Central memory CD8-positive, alpha-beta T cell (primary cell): Measurements from ENCODE around the gene HLCS.
A peak's percentile ranks its signal among the peaks of the same experiment; 100 is the strongest.
"Not testable (repeated sequence)": the region's sequence is repeated elsewhere in the genome, so short reads cannot be mapped to it uniquely, and the experiment has no call there.

Experiments used
- ATAC-seq: fragments of 150-1000 bp; cut with Tn5 transposase; replicated peaks from 2 replicates; pipeline ENCODE4 v1.10.0; 2022; ENCODE audit warnings: mild to moderate bottlenecking, moderate FRiP score, moderate number of reproducible peaks; ENCODE audit not compliant: poor library complexity, severe bottlenecking; ENCODE audit errors: extremely low read depth
- DNase-seq, 2 donors: peaks; one replicate each; pipeline ENCODE4 v3.0.0; 2021; ENCODE audit warnings: low spot score in 2 of 2
- H3K27ac Mint-ChIP-seq: one replicate; pipeline ENCODE4 v1.8.0; 2022; ENCODE audit warnings: low read depth, mild to moderate bottlenecking, moderate library complexity, mixed read lengths
- H3K27me3 Mint-ChIP-seq: one replicate; pipeline ENCODE4 v1.8.0; 2022; ENCODE audit warnings: mixed read lengths
- H3K36me3 Mint-ChIP-seq: one replicate; pipeline ENCODE4 v1.8.0; 2022; ENCODE audit warnings: mild to moderate bottlenecking, moderate library complexity, mixed read lengths; ENCODE audit not compliant: insufficient read depth
- H3K4me1 Mint-ChIP-seq: one replicate; pipeline ENCODE4 v1.8.0; 2022; ENCODE audit warnings: mixed read lengths
- H3K4me3 Mint-ChIP-seq: one replicate; pipeline ENCODE4 v1.8.0; 2022; ENCODE audit warnings: mild to moderate bottlenecking, moderate library complexity, mixed read lengths
- H3K9me3 Mint-ChIP-seq: one replicate; pipeline ENCODE4 v1.8.0; 2022; ENCODE audit warnings: mixed read lengths

HLCS gene

GRCh38 chr21:36966066-36966820 is at the start of gene HLCS:
Gene HLCS, minus strand, starts transcription at chr21:36966669. Its CDS starts 31 bp downstream, at chr21:36966638.
- peak; percentile 47 to 57 for DNase-seq
- no peaks in the 10 kb centered on the region for H3K27me3 Mint-ChIP-seq
- peak within 1 kb of the TSS; percentile 94 for H3K27ac Mint-ChIP-seq
- peak; percentile 91 for ATAC-seq
- peaks cover 4% of the 10 kb centered on the region for H3K36me3 Mint-ChIP-seq
- no peaks in the 10 kb centered on the region for H3K9me3 Mint-ChIP-seq
- H3K4me1 Mint-ChIP-seq, result peaks cover 13% of the 10 kb centered on the region
- peak within 1 kb of the TSS; percentile 85 for H3K4me3 Mint-ChIP-seq

- peak; percentile 83 for ATAC-seq
- Mint-ChIP-seq H3K36me3 (no peaks in the 10 kb centered on the region), H3K4me3 (peak overlapping the region; percentile 44), H3K4me1 (peaks cover 5% of the 10 kb centered on the region), H3K27me3 (peaks cover 44% of the 10 kb centered on the region), H3K9me3 (no peaks in the 10 kb centered on the region), H3K27ac (no peak overlapping the region)
- DNase-seq, result peak; percentile 53 to 70
Measured at GRCh38 chr21:37009740-37010341, 43.4 kb upstream of the HLCS start.

- Mint-ChIP-seq H3K36me3 (no peaks in the 10 kb centered on the region), H3K27me3 (peaks cover 34% of the 10 kb centered on the region), H3K4me1 (peaks cover 5% of the 10 kb centered on the region), H3K4me3 (no peak overlapping the region), H3K9me3 (no peaks in the 10 kb centered on the region), H3K27ac (no peak overlapping the region)
- no peak for ATAC-seq
- no peak for DNase-seq
Measured at GRCh38 chr21:37008724-37009123, 42.3 kb upstream of the HLCS start.

- H3K36me3 Mint-ChIP-seq, result no peaks in the 10 kb centered on the region
- no peak for DNase-seq
- peak within 1 kb of the TSS; percentile 59 for H3K4me3 Mint-ChIP-seq
- H3K27ac Mint-ChIP-seq, result no peak within 1 kb of the TSS
- peaks cover 5% of the 10 kb centered on the region for H3K4me1 Mint-ChIP-seq
- no peaks in the 10 kb centered on the region for H3K9me3 Mint-ChIP-seq
- H3K27me3 Mint-ChIP-seq, result peaks cover 17% of the 10 kb centered on the region
- no peak for ATAC-seq
Measured at GRCh38 chr21:37006486-37007291, 40.2 kb upstream of the HLCS start, which contains the start of gene RIPPLY3. Gene RIPPLY3, plus strand, starts transcription at chr21:37006702. Its CDS starts 71 bp downstream, at chr21:37006773.

GRCh38 chr21:37005548-37006485 is 39.3 kb upstream of the HLCS start:
- DNase-seq, result no peak
- ATAC-seq, result no peak
- no peaks in the 10 kb centered on the region for H3K36me3 Mint-ChIP-seq
- peaks cover 5% of the 10 kb centered on the region for H3K4me1 Mint-ChIP-seq
- H3K9me3 Mint-ChIP-seq, result no peaks in the 10 kb centered on the region
- H3K27ac Mint-ChIP-seq, result no peak overlapping the region
- peaks cover 16% of the 10 kb centered on the region for H3K27me3 Mint-ChIP-seq
- peak overlapping the region; percentile 59 for H3K4me3 Mint-ChIP-seq

- ATAC-seq, DNase-seq, H3K27me3 Mint-ChIP-seq, H3K4me1 Mint-ChIP-seq, H3K4me3 Mint-ChIP-seq, H3K36me3 Mint-ChIP-seq, H3K9me3 Mint-ChIP-seq, H3K27ac Mint-ChIP-seq: not testable (repeated sequence)
Measured at GRCh38 chr21:37003917-37004316, 37.4 kb upstream of the HLCS start.

- not testable (repeated sequence) for ATAC-seq, H3K4me1 Mint-ChIP-seq, H3K9me3 Mint-ChIP-seq, H3K27me3 Mint-ChIP-seq, DNase-seq, H3K27ac Mint-ChIP-seq, H3K4me3 Mint-ChIP-seq, H3K36me3 Mint-ChIP-seq
Measured at GRCh38 chr21:37002851-37003250, 36.4 kb upstream of the HLCS start.

- Mint-ChIP-seq H3K4me3 (no peak overlapping the region), H3K36me3 (no peaks in the 10 kb centered on the region), H3K27ac (no peak overlapping the region), H3K27me3 (no peaks in the 10 kb centered on the region), H3K9me3 (no peaks in the 10 kb centered on the region), H3K4me1 (no peaks in the 10 kb centered on the region)
- ATAC-seq (no peak), DNase-seq (no peak)
Measured at GRCh38 chr21:37001441-37001840, 35.0 kb upstream of the HLCS start.

GRCh38 chr21:37000381-37000780 is 33.9 kb upstream of the HLCS start:
- H3K36me3 Mint-ChIP-seq, result no peaks in the 10 kb centered on the region
- no peaks in the 10 kb centered on the region for H3K9me3 Mint-ChIP-seq
- no peaks in the 10 kb centered on the region for H3K27me3 Mint-ChIP-seq
- DNase-seq (no peak), ATAC-seq (no peak)
- H3K4me3 Mint-ChIP-seq, result no peak overlapping the region
- no peak overlapping the region for H3K27ac Mint-ChIP-seq
- no peaks in the 10 kb centered on the region for H3K4me1 Mint-ChIP-seq

GRCh38 chr21:36999131-36999898 is 32.8 kb upstream of the HLCS start:
- H3K27ac Mint-ChIP-seq, result no peak overlapping the region
- H3K27me3 Mint-ChIP-seq, result no peaks in the 10 kb centered on the region
- no peaks in the 10 kb centered on the region for H3K4me1 Mint-ChIP-seq
- H3K36me3 Mint-ChIP-seq, result no peaks in the 10 kb centered on the region
- DNase-seq (no peak), ATAC-seq (no peak)
- no peak overlapping the region for H3K4me3 Mint-ChIP-seq
- no peaks in the 10 kb centered on the region for H3K9me3 Mint-ChIP-seq

GRCh38 chr21:36995285-36995684 is 28.8 kb upstream of the HLCS start:
- ATAC-seq, H3K27me3 Mint-ChIP-seq, H3K9me3 Mint-ChIP-seq, H3K4me1 Mint-ChIP-seq, H3K36me3 Mint-ChIP-seq, DNase-seq, H3K4me3 Mint-ChIP-seq: not testable (repeated sequence)
- H3K27ac Mint-ChIP-seq, result peak overlapping the region; percentile 48
